ENCODE data around the gene SP140L. TPM values are rescaled to one million over a fixed set of nuclear protein-coding genes. Genes with fewer than 3 reads are reported as not detected.

The SP140L gene
- total and polyA plus RNA-seq, 8 donors, result 14.7 to 24.9 (median 15.9) TPM

DNA sequence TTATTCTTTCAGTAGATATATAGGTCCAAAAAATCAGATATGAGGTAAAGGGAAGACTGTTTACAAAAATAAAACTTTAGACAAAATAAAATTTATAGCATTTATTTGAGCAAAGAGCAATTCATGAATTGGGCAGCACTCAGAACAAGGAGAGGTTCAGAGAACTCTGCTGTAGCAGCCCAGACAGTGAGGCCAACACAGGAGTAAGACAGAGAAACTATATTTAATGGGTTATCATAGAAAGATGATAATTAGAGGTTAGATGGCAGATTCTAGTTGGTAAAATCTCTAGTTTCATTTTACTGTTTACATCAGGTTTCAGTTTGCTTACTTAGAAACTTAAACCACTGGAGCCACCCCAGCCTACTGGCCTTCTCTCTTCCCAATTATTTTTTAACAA, 30.1 kb upstream of the SP140L start:
- TF ChIP-seq, protein P1, sequence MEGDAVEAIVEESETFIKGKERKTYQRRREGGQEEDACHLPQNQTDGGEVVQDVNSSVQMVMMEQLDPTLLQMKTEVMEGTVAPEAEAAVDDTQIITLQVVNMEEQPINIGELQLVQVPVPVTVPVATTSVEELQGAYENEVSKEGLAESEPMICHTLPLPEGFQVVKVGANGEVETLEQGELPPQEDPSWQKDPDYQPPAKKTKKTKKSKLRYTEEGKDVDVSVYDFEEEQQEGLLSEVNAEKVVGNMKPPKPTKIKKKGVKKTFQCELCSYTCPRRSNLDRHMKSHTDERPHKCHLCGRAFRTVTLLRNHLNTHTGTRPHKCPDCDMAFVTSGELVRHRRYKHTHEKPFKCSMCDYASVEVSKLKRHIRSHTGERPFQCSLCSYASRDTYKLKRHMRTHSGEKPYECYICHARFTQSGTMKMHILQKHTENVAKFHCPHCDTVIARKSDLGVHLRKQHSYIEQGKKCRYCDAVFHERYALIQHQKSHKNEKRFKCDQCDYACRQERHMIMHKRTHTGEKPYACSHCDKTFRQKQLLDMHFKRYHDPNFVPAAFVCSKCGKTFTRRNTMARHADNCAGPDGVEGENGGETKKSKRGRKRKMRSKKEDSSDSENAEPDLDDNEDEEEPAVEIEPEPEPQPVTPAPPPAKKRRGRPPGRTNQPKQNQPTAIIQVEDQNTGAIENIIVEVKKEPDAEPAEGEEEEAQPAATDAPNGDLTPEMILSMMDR (IDR thresholded peaks at IDR 0.05), result no peak
- peaks cover 0 to 17% of the 10 kb centered on the region in 2 donors for H3K9me3 ChIP-seq
- ATAC-seq (no peak), DNase-seq (no peak)
- no peaks in the 10 kb centered on the region for H3K36me3 ChIP-seq
- intact Hi-C loops (cut with DNase I), result no loop called here
- H3K27me3 ChIP-seq, result no peaks in the 10 kb centered on the region
- H3K4me3 ChIP-seq, result no peak overlapping the region
- H3K4me1 ChIP-seq, result no peaks in the 10 kb centered on the region
- no peak overlapping the region for H3K27ac ChIP-seq

DNA sequence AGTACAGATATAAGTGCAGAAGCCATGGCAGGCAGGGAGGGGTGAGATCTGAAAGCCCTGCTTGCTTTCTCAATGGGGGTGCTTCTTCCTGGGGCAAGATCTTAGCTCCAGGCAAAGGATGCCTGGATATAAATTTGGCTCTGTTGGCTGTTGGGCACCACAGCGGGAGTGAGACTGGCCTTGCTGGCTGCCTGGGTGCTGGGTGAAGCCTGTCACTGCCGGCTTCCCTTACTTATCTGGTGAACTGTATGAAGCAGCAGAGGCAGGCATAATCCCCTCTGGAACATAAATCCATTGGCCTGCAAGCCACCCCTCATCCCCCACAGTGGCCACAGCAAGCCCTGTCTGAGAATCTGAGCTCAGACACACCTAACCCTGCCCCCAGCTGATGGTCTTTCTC, 27.4 kb upstream of the SP140L start:
- intact Hi-C loops (cut with DNase I), result no loop called here
- Histone ChIP-seq H3K4me1 (no peaks in the 10 kb centered on the region), H3K36me3 (no peaks in the 10 kb centered on the region), H3K4me3 (no peak overlapping the region), H3K9me3 (peaks cover 0 to 42% of the 10 kb centered on the region in 2 donors), H3K27me3 (no peaks in the 10 kb centered on the region), H3K27ac (no peak overlapping the region)
- DNase-seq, result no peak
- TF ChIP-seq, protein P1 (IDR thresholded peaks at IDR 0.05), result no peak
- no peak for ATAC-seq

DNA sequence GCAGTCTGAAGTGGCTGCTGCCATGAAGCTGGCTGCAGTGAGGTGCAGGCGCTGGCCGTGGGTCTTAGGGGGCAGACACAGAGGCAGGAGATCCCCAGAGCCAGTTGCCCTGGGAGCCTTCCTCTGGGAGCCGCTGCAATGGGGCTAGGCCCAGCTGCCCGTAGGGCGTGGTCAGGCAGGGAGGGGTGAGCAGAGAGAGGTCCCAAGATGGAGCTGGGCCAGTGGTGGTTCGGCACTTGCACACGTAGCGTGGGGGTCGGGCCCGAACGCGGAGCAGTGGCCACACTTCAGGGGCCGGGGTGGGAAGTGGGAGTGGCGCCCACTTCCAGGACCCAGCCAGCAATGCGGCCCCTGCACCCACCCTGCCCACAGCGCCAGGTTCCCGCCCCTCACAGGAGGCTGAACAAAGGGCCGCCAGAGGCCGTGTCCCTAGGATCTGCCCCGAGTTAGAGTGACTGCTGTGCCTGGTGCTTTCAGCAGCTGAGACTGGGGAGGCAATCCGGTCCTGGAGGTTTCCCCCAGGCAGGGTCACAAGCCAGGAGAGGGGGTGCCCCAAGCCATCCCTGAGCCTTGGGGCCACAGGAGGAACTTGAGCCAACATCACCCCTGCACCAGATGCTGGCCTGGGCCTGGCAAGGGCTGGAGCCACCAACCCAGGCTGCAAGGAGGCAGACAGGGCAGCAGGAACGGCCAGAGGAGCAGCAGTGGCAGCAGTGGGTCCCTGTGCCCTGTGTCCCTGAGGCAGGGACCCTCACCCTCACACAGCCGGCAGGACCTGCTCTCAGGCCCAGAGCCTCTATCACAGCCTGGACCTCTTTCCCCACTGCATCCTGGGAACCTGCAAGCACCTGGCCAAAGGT, 21.3 kb upstream of the SP140L start:
- Histone ChIP-seq H3K9me3 (peaks cover 0 to 46% of the 10 kb centered on the region in 2 donors), H3K27ac (no peak overlapping the region), H3K4me1 (no peaks in the 10 kb centered on the region), H3K4me3 (no peak overlapping the region), H3K36me3 (no peaks in the 10 kb centered on the region), H3K27me3 (no peaks in the 10 kb centered on the region)
- DNase-seq (no peak), ATAC-seq (no peak)
- TF ChIP-seq, protein P1 (IDR thresholded peaks at IDR 0.05), result no peak
- intact Hi-C loops (cut with DNase I), result no loop called here

DNA sequence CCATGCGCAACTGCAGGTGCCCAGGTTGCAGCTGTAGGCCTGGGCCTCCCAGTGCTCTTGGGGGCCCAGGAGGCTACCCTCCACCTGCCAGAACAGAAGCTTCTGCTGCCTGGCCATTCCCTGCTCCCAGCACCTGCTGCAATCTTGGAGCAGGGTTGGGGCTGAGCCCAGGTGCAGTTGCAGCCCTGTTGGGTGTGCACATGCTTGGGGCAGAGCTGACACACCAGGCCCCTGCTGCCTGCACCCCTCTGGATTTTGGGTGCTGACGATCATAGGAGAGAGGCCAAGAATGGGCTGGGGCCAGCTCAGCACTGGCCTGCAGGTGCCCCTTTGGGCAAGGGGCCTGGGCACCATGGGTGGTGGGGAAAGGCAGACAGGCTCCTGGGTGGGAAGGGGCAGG, 20.5 kb upstream of the SP140L start:
- intact Hi-C loops (cut with DNase I), result no loop called here
- Histone ChIP-seq H3K4me1 (no peaks in the 10 kb centered on the region), H3K9me3 (peaks cover 0 to 40% of the 10 kb centered on the region in 2 donors), H3K27me3 (no peaks in the 10 kb centered on the region), H3K27ac (no peak overlapping the region), H3K36me3 (no peaks in the 10 kb centered on the region), H3K4me3 (no peak overlapping the region)
- TF ChIP-seq, protein P1 (IDR thresholded peaks at IDR 0.05), result no peak
- no peak for DNase-seq
- no peak for ATAC-seq

DNA sequence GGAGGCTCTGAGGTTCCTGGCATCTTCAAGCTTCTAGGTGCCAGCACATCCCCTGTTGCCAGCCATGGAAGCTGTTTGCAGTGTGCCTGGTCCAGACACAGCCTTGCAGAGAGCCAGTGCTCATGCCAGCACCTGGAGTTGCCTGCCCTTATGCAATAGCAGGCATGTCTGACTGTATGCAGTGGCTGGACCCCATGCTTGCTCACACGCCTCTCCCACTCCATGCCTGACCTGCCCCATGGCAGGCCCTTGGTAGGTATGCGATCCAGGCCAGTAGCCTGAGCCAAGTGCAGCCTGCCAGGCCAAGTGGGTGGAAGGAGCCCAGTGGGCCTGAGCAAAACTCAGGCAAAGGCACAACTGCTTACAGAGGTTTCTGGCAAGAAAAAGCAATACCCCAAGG, 19.5 kb upstream of the SP140L start:
- H3K36me3 ChIP-seq, result no peaks in the 10 kb centered on the region
- no peak overlapping the region for H3K4me3 ChIP-seq
- H3K4me1 ChIP-seq, result no peaks in the 10 kb centered on the region
- ATAC-seq, result no peak
- no peak overlapping the region for H3K27ac ChIP-seq
- intact Hi-C loops (cut with DNase I), result no loop called here
- H3K9me3 ChIP-seq, result peaks cover 0 to 33% of the 10 kb centered on the region in 2 donors
- TF ChIP-seq, protein P1 (IDR thresholded peaks at IDR 0.05), result no peak
- no peaks in the 10 kb centered on the region for H3K27me3 ChIP-seq
- no peak for DNase-seq
